ENCODE results near the gene KCNQ4. TPM values are rescaled to one million over a fixed set of nuclear protein-coding genes. Genes with fewer than 3 reads are reported as not detected.

The KCNQ4 gene
- total and polyA plus RNA-seq, 2 of the 4 experiments (the other 2 are of a cell fraction): 0.07 TPM; not detected in 1

DNA sequence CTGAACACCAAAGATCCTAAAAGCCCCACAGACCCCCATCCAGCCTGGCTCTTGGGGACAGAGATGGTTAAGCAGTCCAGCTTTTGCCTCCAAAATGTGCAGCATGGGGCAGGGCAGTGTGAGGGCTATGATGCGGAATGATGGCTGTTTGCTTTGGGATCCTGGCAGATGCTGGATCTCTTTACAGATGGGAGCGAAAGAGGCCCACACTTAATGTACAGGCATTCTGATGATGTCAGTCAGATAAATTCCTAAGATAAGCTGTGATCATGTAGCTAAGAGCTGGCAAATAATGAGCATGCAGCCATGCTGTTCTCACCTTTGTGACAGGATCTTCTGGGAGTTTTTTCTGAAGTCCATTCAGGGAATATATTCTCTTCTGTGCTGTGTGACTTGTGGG is 17.6 kb upstream of the KCNQ4 start:
- H4K91ac ChIP-seq (ENCODE audit: insufficient read depth, low read depth, low read length): no peak overlapping the region
- peak; percentile 31 for DNase-seq
- no peaks in the 10 kb centered on the region for H3K9me3 ChIP-seq (ENCODE audit: control insufficient read depth, insufficient read depth, low read length)
- H3K36me3 ChIP-seq (ENCODE audit: control insufficient read depth, insufficient read depth, low read length): peaks cover 48% of the 10 kb centered on the region
- H3K23ac ChIP-seq (ENCODE audit: low read depth, low read length): no peak overlapping the region
- 83% methylated on average over 1 of the region's 2 CpGs; no CpG with 5 or more reads in 1 of the 2 experiments for WGBS, 2 experiments (ENCODE audit: extremely low coverage in 2 of 2, insufficient read length in 1 of 2)
- no peak overlapping the region for H2BK120ac ChIP-seq (ENCODE audit: low read depth, low read length)
- H3K9ac ChIP-seq (ENCODE audit: low read depth, low read length): no peak overlapping the region
- intact Hi-C loops (cut with micrococcal nuclease) (no loop called here), in situ Hi-C loops (cut with MboI; ENCODE audit: low sequenced_read_pairs) (no loop called here), dilution Hi-C loops (cut with HindIII; ENCODE audit: low sequenced_read_pairs, unreplicated experiment) (no loop called here)
- ChIA-PET POLR2A (ENCODE audit: unreplicated experiment) (no interaction called here), CTCF (no interaction called here)
- no peak overlapping the region for H2AK5ac ChIP-seq (ENCODE audit: low read depth, low read length)
- no peak overlapping the region for H2BK15ac ChIP-seq (ENCODE audit: low read depth, low read length)
- TF ChIP-seq, protein P1, sequence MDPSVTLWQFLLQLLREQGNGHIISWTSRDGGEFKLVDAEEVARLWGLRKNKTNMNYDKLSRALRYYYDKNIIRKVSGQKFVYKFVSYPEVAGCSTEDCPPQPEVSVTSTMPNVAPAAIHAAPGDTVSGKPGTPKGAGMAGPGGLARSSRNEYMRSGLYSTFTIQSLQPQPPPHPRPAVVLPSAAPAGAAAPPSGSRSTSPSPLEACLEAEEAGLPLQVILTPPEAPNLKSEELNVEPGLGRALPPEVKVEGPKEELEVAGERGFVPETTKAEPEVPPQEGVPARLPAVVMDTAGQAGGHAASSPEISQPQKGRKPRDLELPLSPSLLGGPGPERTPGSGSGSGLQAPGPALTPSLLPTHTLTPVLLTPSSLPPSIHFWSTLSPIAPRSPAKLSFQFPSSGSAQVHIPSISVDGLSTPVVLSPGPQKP (IDR thresholded peaks at IDR 0.05; ENCODE audit: borderline replicate concordance, low read depth, low read length): no peak
- TF ChIP-seq RAD21 (IDR thresholded peaks at IDR 0.05; ENCODE audit: low read length) (no peak), POLR2A (IDR thresholded peaks at IDR 0.05; ENCODE audit: low read depth, low read length) (no peak), NFE2L2 (IDR thresholded peaks at IDR 0.05; ENCODE audit: low read depth, low read length) (no peak), RFX5 (IDR thresholded peaks at IDR 0.05; ENCODE audit: low read depth, low read length) (no peak), CEBPB (IDR thresholded peaks at IDR 0.05; ENCODE audit: low read depth, low read length) (no peak), MAZ (IDR thresholded peaks at IDR 0.05; ENCODE audit: borderline replicate concordance, low read depth, low read length) (no peak), BHLHE40 (IDR thresholded peaks at IDR 0.05; ENCODE audit: low read depth, low read length) (no peak), RCOR1 (IDR thresholded peaks at IDR 0.05; ENCODE audit: insufficient replicate concordance, low read length) (no peak), SMC3 (IDR thresholded peaks at IDR 0.05; ENCODE audit: low read depth, low read length) (no peak), MXI1 (IDR thresholded peaks at IDR 0.05; ENCODE audit: borderline replicate concordance, low read depth, low read length) (no peak)
- TF ChIP-seq, protein P2, sequence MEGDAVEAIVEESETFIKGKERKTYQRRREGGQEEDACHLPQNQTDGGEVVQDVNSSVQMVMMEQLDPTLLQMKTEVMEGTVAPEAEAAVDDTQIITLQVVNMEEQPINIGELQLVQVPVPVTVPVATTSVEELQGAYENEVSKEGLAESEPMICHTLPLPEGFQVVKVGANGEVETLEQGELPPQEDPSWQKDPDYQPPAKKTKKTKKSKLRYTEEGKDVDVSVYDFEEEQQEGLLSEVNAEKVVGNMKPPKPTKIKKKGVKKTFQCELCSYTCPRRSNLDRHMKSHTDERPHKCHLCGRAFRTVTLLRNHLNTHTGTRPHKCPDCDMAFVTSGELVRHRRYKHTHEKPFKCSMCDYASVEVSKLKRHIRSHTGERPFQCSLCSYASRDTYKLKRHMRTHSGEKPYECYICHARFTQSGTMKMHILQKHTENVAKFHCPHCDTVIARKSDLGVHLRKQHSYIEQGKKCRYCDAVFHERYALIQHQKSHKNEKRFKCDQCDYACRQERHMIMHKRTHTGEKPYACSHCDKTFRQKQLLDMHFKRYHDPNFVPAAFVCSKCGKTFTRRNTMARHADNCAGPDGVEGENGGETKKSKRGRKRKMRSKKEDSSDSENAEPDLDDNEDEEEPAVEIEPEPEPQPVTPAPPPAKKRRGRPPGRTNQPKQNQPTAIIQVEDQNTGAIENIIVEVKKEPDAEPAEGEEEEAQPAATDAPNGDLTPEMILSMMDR (conservative IDR thresholded peaks at IDR 0.05; ENCODE audit: low read depth, low read length): no peak
- TF ChIP-seq, protein P3, sequence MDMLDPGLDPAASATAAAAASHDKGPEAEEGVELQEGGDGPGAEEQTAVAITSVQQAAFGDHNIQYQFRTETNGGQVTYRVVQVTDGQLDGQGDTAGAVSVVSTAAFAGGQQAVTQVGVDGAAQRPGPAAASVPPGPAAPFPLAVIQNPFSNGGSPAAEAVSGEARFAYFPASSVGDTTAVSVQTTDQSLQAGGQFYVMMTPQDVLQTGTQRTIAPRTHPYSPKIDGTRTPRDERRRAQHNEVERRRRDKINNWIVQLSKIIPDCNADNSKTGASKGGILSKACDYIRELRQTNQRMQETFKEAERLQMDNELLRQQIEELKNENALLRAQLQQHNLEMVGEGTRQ (IDR thresholded peaks at IDR 0.05; ENCODE audit: low read depth, low read length): no peak
- H3K18ac ChIP-seq (ENCODE audit: low read depth, low read length): no peak overlapping the region
- H2AK9ac ChIP-seq (replicated peaks; ENCODE audit: low read depth, low read length, poor library complexity): no peak overlapping the region
- H3K4me3 ChIP-seq (ENCODE audit: insufficient read depth, low read depth, low read length): no peak overlapping the region
- no peaks in the 10 kb centered on the region for H3K27me3 ChIP-seq (ENCODE audit: control insufficient read depth, insufficient read depth, low read length)
- H2AFZ ChIP-seq (replicated peaks; ENCODE audit: low read length, poor library complexity): no peak overlapping the region
- no peak overlapping the region for H3K4ac ChIP-seq (ENCODE audit: low read depth, low read length)
- no TSS peak for BruUV-seq (replicated peaks)
- H4K8ac ChIP-seq (ENCODE audit: low read depth in 2 of 2, low read length in 2 of 2): no peak overlapping the region
- H3K9me1 ChIP-seq (ENCODE audit: insufficient read depth, low read length): peaks cover 10% of the 10 kb centered on the region; the same call in 1 of the 2 replicates
- H3K27ac ChIP-seq (ENCODE audit: insufficient read depth, low read length): no peak overlapping the region
- H3K14ac ChIP-seq (replicated peaks; ENCODE audit: low read depth, low read length): no peak overlapping the region
- H3K4me1 ChIP-seq (ENCODE audit: control insufficient read depth, insufficient read depth, low read length): no peaks in the 10 kb centered on the region
- no peak for ATAC-seq (ENCODE audit: low read depth)
- no peaks in the 10 kb centered on the region for H4K20me1 ChIP-seq (ENCODE audit: insufficient read depth, low read length)
- H3K4me2 ChIP-seq (ENCODE audit: low read depth, low read length): no peak overlapping the region
- no peak overlapping the region for H3K56ac ChIP-seq (ENCODE audit: extremely low read depth, insufficient read depth, low read length)
- no peak overlapping the region for H2BK5ac ChIP-seq (ENCODE audit: low read depth, low read length, poor library complexity, severe bottlenecking)
- no peak overlapping the region for H4K5ac ChIP-seq (ENCODE audit: low read depth, low read length)
- no peak overlapping the region for H2BK20ac ChIP-seq (ENCODE audit: low read depth, low read length)
- no peaks in the 10 kb centered on the region; a peak in 1 of 4 replicates for H3K79me1 ChIP-seq (ENCODE audit: low read depth in 1 of 2, low read length in 2 of 2)

Measured in IMR-90 (cell line).